ENCODE results near the gene HDAC3. TPM values are rescaled to one million over a fixed set of nuclear protein-coding genes. Genes with fewer than 3 reads are reported as not detected.

Gene HDAC3
- total RNA-seq, 2 donors from 2014 or later: 53.5 to 56.2 TPM

GRCh38 chr5:141681295-141681694 is 44.6 kb upstream of the HDAC3 start:
- no peaks in the 10 kb centered on the region for H3K9me3 ChIP-seq
- H3K4me1 ChIP-seq (ENCODE audit: control insufficient read depth in 1 of 2, low read depth in 2 of 2): peaks cover 4 to 31% of the 10 kb centered on the region in 2 donors
- ATAC-seq (ENCODE audit: insufficient number of reproducible peaks, low FRiP score, low read depth): no peak
- H3K27ac ChIP-seq: peak overlapping the region; percentile 39 to 71
- no peak for TF ChIP-seq CTCF (IDR thresholded peaks at IDR 0.05)
- H3K36me3 ChIP-seq: no peaks in the 10 kb centered on the region
- peak overlapping the region; percentile 68 for H3K4me3 ChIP-seq
- no peak for DNase-seq (ENCODE audit: low spot score)
- no peaks in the 10 kb centered on the region for H3K27me3 ChIP-seq (replicated peaks; ENCODE audit: insufficient read depth)

- H3K4me1 ChIP-seq (ENCODE audit: control insufficient read depth in 1 of 2, low read depth in 2 of 2): peaks cover 4 to 31% of the 10 kb centered on the region in 2 donors
- ATAC-seq (ENCODE audit: insufficient number of reproducible peaks, low FRiP score, low read depth) (no peak), DNase-seq (ENCODE audit: low spot score) (no peak)
- H3K27me3 ChIP-seq (replicated peaks; ENCODE audit: insufficient read depth): no peaks in the 10 kb centered on the region
- H3K36me3 ChIP-seq: no peaks in the 10 kb centered on the region
- peak overlapping the region; percentile 39 to 71 for H3K27ac ChIP-seq
- no peak for TF ChIP-seq CTCF (IDR thresholded peaks at IDR 0.05)
- no peaks in the 10 kb centered on the region for H3K9me3 ChIP-seq
- H3K4me3 ChIP-seq: peak overlapping the region; percentile 68
Observed at GRCh38 chr5:141680751-141681201, 44.1 kb upstream of the HDAC3 start.

- Histone ChIP-seq H3K4me3 (no peak overlapping the region), H3K27ac (no peak overlapping the region), H3K9me3 (no peaks in the 10 kb centered on the region), H3K4me1 (ENCODE audit: control insufficient read depth in 1 of 2, low read depth in 2 of 2) (peaks cover 4 to 31% of the 10 kb centered on the region in 2 donors), H3K27me3 (replicated peaks; ENCODE audit: insufficient read depth) (no peaks in the 10 kb centered on the region), H3K36me3 (no peaks in the 10 kb centered on the region)
- DNase-seq (ENCODE audit: low spot score) (no peak), ATAC-seq (ENCODE audit: insufficient number of reproducible peaks, low FRiP score, low read depth) (no peak)
- no peak for TF ChIP-seq CTCF (IDR thresholded peaks at IDR 0.05)
Observed at GRCh38 chr5:141680178-141680577, 43.5 kb upstream of the HDAC3 start.

GRCh38 chr5:141677415-141677814 is 40.8 kb upstream of the HDAC3 start:
- no peak for TF ChIP-seq CTCF (IDR thresholded peaks at IDR 0.05)
- H3K27ac ChIP-seq: no peak overlapping the region

GRCh38 chr5:141675672-141676071 is 39.0 kb upstream of the HDAC3 start:
- no peak for DNase-seq (ENCODE audit: low spot score)
- Histone ChIP-seq H3K36me3 (no peaks in the 10 kb centered on the region), H3K4me1 (ENCODE audit: control insufficient read depth in 1 of 2, low read depth in 2 of 2) (peaks cover 0 to 13% of the 10 kb centered on the region in 2 donors), H3K27me3 (replicated peaks; ENCODE audit: insufficient read depth) (no peaks in the 10 kb centered on the region), H3K9me3 (no peaks in the 10 kb centered on the region), H3K27ac (no peak overlapping the region), H3K4me3 (no peak overlapping the region)
- TF ChIP-seq CTCF (IDR thresholded peaks at IDR 0.05): no peak
- ATAC-seq (ENCODE audit: insufficient number of reproducible peaks, low FRiP score, low read depth): no peak

More at GRCh38 chr5:141677415-141677814, 40.8 kb upstream of the HDAC3 start:
- H3K4me1 ChIP-seq (ENCODE audit: control insufficient read depth in 1 of 2, low read depth in 2 of 2): peaks cover 4 to 25% of the 10 kb centered on the region in 2 donors
- no peaks in the 10 kb centered on the region for H3K36me3 ChIP-seq
- ATAC-seq (ENCODE audit: insufficient number of reproducible peaks, low FRiP score, low read depth): no peak
- H3K27me3 ChIP-seq (replicated peaks; ENCODE audit: insufficient read depth): no peaks in the 10 kb centered on the region
- H3K4me3 ChIP-seq: no peak overlapping the region
- H3K9me3 ChIP-seq: no peaks in the 10 kb centered on the region
- no peak for DNase-seq (ENCODE audit: low spot score)
